ENCODE results near the gene SPATS2.

SPATS2 gene

DNA sequence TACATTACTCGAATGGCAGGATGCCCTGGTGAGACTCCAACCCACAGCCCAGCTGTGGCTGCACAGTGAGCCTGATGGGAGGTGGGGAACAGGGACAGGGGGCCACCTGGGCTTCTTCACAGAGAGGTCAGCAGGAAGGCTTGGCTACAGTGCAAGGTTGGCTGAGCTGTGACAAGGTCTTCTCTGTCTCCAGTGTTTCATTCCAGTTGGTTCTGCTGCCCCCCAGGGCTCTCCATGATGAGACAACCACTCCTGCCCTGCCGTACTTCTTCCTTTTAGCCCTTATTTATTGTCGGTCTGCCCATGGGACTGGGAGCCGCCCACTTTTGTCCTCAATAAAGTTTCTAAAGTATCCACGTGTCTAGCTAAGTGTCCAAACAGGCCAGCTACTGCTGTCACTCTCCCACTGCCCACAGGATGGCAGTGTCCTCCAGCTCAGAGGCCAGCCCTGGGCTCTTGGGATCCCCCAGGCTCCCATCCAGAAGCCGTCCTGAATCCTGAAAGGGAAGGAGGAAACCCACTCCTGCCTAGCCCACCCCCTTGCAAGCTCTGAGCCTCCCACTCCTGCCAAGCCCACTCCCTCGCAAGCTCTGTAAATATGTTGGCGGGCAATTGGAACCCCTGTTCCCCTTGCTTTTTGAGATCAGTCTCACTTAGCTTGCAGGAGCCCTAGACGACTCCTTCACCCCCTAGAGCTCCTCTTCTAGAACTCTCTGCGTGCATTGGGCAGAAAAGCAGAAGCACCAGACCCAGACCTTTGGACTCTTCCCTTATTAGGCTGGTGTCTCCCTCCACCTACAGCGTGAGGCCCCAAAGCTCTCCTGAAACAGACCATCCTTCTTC, 35.7 kb upstream of the SPATS2 start:
- TF ChIP-seq TAF1 (IDR thresholded peaks at IDR 0.05; ENCODE audit: borderline replicate concordance, insufficient read depth, low read length) (no peak), FOXP2 (optimal IDR thresholded peaks at IDR 0.05; ENCODE audit: borderline replicate concordance, extremely low read depth, extremely low read length, insufficient read depth) (no peak), POLR2AphosphoS5 (IDR thresholded peaks at IDR 0.05; ENCODE audit: low read depth, low read length) (no peak; the same call in 1 of the 2 replicates), SIN3A (IDR thresholded peaks at IDR 0.05; ENCODE audit: borderline replicate concordance, insufficient read depth, low read length) (no peak)
- TF ChIP-seq, protein P1, sequence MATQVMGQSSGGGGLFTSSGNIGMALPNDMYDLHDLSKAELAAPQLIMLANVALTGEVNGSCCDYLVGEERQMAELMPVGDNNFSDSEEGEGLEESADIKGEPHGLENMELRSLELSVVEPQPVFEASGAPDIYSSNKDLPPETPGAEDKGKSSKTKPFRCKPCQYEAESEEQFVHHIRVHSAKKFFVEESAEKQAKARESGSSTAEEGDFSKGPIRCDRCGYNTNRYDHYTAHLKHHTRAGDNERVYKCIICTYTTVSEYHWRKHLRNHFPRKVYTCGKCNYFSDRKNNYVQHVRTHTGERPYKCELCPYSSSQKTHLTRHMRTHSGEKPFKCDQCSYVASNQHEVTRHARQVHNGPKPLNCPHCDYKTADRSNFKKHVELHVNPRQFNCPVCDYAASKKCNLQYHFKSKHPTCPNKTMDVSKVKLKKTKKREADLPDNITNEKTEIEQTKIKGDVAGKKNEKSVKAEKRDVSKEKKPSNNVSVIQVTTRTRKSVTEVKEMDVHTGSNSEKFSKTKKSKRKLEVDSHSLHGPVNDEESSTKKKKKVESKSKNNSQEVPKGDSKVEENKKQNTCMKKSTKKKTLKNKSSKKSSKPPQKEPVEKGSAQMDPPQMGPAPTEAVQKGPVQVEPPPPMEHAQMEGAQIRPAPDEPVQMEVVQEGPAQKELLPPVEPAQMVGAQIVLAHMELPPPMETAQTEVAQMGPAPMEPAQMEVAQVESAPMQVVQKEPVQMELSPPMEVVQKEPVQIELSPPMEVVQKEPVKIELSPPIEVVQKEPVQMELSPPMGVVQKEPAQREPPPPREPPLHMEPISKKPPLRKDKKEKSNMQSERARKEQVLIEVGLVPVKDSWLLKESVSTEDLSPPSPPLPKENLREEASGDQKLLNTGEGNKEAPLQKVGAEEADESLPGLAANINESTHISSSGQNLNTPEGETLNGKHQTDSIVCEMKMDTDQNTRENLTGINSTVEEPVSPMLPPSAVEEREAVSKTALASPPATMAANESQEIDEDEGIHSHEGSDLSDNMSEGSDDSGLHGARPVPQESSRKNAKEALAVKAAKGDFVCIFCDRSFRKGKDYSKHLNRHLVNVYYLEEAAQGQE (IDR thresholded peaks at IDR 0.05; ENCODE audit: insufficient read depth in 1 of 2, low read depth in 2 of 2, low read length in 2 of 2): no peak

GRCh38 chr12:49332441-49332861, 34.8 kb upstream of the SPATS2 start:
- no peak for TF ChIP-seq FOXP2 (optimal IDR thresholded peaks at IDR 0.05; ENCODE audit: borderline replicate concordance, extremely low read depth, extremely low read length, insufficient read depth)
- TF ChIP-seq SIN3A (IDR thresholded peaks at IDR 0.05; ENCODE audit: borderline replicate concordance, insufficient read depth, low read length): no peak
- TF ChIP-seq, protein P1 (IDR thresholded peaks at IDR 0.05; ENCODE audit: insufficient read depth in 1 of 2, low read depth in 2 of 2, low read length in 2 of 2): no peak
- no peak for TF ChIP-seq TAF1 (IDR thresholded peaks at IDR 0.05; ENCODE audit: borderline replicate concordance, insufficient read depth, low read length)
- TF ChIP-seq POLR2AphosphoS5 (IDR thresholded peaks at IDR 0.05; ENCODE audit: low read depth, low read length): no peak

DNA sequence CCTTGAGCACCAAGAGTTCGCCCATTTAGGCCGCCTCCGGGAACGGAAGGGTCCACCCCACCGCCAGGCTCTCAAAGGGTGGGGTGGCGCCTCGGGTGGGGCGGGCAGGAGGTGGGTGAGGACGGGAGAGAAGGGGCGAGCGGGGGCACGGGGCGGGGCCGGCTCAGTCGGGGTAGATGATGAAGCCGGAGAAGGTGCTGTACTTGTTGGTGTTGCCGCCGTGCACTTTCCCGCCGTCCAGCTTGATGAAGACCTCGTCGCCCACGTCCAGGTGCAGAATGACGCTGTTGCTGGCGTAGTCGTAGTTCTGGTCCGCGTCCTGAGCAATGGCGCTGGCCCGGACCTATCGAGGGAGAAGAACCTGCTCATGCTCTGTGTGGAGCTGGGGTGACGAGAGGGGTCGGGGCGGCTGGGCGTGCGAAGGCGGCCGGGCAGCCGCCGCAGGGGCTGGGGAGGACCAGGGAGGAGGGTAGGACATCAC, 34.3 kb upstream of the SPATS2 start:
- no peak for TF ChIP-seq FOXP2 (optimal IDR thresholded peaks at IDR 0.05; ENCODE audit: borderline replicate concordance, extremely low read depth, extremely low read length, insufficient read depth)
- no peak for TF ChIP-seq POLR2AphosphoS5 (IDR thresholded peaks at IDR 0.05; ENCODE audit: low read depth, low read length)
- no peak for TF ChIP-seq TAF1 (IDR thresholded peaks at IDR 0.05; ENCODE audit: borderline replicate concordance, insufficient read depth, low read length)
- TF ChIP-seq SIN3A (IDR thresholded peaks at IDR 0.05; ENCODE audit: borderline replicate concordance, insufficient read depth, low read length): no peak
- TF ChIP-seq, protein P1 (IDR thresholded peaks at IDR 0.05; ENCODE audit: insufficient read depth in 1 of 2, low read depth in 2 of 2, low read length in 2 of 2): no peak

DNA sequence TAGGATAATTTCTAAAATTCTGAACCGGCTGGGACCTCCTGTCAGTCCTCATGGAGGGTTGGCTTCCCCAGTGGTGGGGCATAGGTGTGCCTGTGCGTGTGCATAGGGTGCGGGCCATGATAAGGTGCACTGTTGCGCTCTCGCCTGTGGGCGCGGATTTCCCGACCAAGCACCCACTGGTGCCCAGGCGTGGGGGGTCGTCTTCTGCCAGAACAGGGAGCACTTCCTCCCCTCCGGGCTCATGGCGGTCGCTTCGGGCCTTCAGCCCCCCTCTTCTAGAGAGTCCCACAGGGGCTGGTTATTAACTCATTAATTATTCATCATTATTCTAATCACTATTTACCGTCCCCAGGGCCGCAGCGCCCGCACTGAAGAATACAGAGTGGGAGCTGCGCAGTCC, 33.0 kb upstream of the SPATS2 start:
- TF ChIP-seq POLR2AphosphoS5 (IDR thresholded peaks at IDR 0.05; ENCODE audit: low read depth, low read length) (no peak), FOXP2 (optimal IDR thresholded peaks at IDR 0.05; ENCODE audit: borderline replicate concordance, extremely low read depth, extremely low read length, insufficient read depth) (no peak), SIN3A (IDR thresholded peaks at IDR 0.05; ENCODE audit: borderline replicate concordance, insufficient read depth, low read length) (no peak), TAF1 (IDR thresholded peaks at IDR 0.05; ENCODE audit: borderline replicate concordance, insufficient read depth, low read length) (no peak)
- TF ChIP-seq, protein P1 (IDR thresholded peaks at IDR 0.05; ENCODE audit: insufficient read depth in 1 of 2, low read depth in 2 of 2, low read length in 2 of 2): no peak

Measured in PFSK-1 (cell line).